HG02588 (cell line): ENCODE results near the gene TMEM51.

ENCODE experiments used
- ATAC-seq: cut with Tn5 transposase; IDR thresholded peaks from one replicate; pipeline ENCODE4 v1.9.1; 2021; ENCODE audit warnings: mild to moderate bottlenecking, moderate library complexity; ENCODE audit not compliant: unreplicated experiment

TMEM51 gene

GRCh38 chr1:15242766-15243165 lies 89.2 kb downstream of the TMEM51 start:
- ATAC-seq: no peak

GRCh38 chr1:15243275-15244043 lies 89.9 kb downstream of the TMEM51 start:
- no peak for ATAC-seq

GRCh38 chr1:15244813-15245212 lies 91.3 kb downstream of the TMEM51 start:
- ATAC-seq: no peak

- ATAC-seq: no peak
Measured at GRCh38 chr1:15245593-15246360, 92.2 kb downstream of the TMEM51 start.

GRCh38 chr1:15246960-15247614 lies 93.5 kb downstream of the TMEM51 start, which contains the start of gene FHAD1:
FHAD1 (plus strand) TSS chr1:15247223; CDS start chr1:15251785, 4,562 bp downstream.
- ATAC-seq: no peak

GRCh38 chr1:15248216-15248615 lies 94.7 kb downstream of the TMEM51 start:
- ATAC-seq: no peak

GRCh38 chr1:15249081-15249480 lies 95.5 kb downstream of the TMEM51 start:
- no peak for ATAC-seq

GRCh38 chr1:15251857-15252835 lies 98.6 kb downstream of the TMEM51 start:
- ATAC-seq: no peak

GRCh38 chr1:15254559-15254958 lies 101.0 kb downstream of the TMEM51 start:
- ATAC-seq: no peak

GRCh38 chr1:15255582-15256149 lies 102.1 kb downstream of the TMEM51 start:
- ATAC-seq: no peak

- no peak for ATAC-seq
Measured at GRCh38 chr1:15256584-15256983, 103.0 kb downstream of the TMEM51 start.

GRCh38 chr1:15257309-15257708 lies 103.8 kb downstream of the TMEM51 start:
- ATAC-seq: no peak

GRCh38 chr1:15258833-15259621 lies 105.5 kb downstream of the TMEM51 start:
- no peak for ATAC-seq

- no peak for ATAC-seq
Measured at GRCh38 chr1:15259622-15260007, 106.1 kb downstream of the TMEM51 start.

GRCh38 chr1:15260418-15261154 lies 107.0 kb downstream of the TMEM51 start:
- no peak for ATAC-seq

GRCh38 chr1:15261155-15262002 lies 107.8 kb downstream of the TMEM51 start:
- no peak for ATAC-seq

- no peak for ATAC-seq
Measured at GRCh38 chr1:15262003-15262377, 108.4 kb downstream of the TMEM51 start.

GRCh38 chr1:15262706-15263105 lies 109.2 kb downstream of the TMEM51 start:
- ATAC-seq: no peak
